Panc1 (cell line): ENCODE data around the gene L3MBTL2.

Source experiments
- POLR2AphosphoS5 ChIP-seq: IDR thresholded peaks from 2 replicates; pipeline ENCODE4 v1.6.1; 2012; ENCODE audit warnings: mild to moderate bottlenecking, low read depth, low read length, moderate library complexity
- SIN3A ChIP-seq: IDR thresholded peaks from 2 replicates; pipeline ENCODE4 v1.6.1; 2012; ENCODE audit warnings: low read depth, mild to moderate bottlenecking, low read length, moderate library complexity, borderline replicate concordance; ENCODE audit not compliant: insufficient read depth
- TCF7L2 ChIP-seq: IDR thresholded peaks from 2 replicates; pipeline ENCODE4 v1.6.1; 2011; ENCODE audit warnings: mild to moderate bottlenecking, low read depth, low read length, inconsistent platforms
- TF ChIP-seq, protein P1 (sequence below): fragments of 450-650 bp; IDR thresholded peaks from 2 replicates; pipeline ENCODE4 v1.5.1; 2017; ENCODE audit warnings: mild to moderate bottlenecking
- TF ChIP-seq, protein P2 (sequence below), 2 experiments: IDR thresholded peaks; 2 replicates each; pipeline ENCODE4 v1.6.1; 2011 to 2012; ENCODE audit warnings: low read depth in 2 of 2, control low read depth in 1 of 2, low read length in 1 of 2, mild to moderate bottlenecking in 1 of 2, moderate library complexity in 1 of 2; ENCODE audit not compliant: insufficient read depth in 1 of 2

DNA sequence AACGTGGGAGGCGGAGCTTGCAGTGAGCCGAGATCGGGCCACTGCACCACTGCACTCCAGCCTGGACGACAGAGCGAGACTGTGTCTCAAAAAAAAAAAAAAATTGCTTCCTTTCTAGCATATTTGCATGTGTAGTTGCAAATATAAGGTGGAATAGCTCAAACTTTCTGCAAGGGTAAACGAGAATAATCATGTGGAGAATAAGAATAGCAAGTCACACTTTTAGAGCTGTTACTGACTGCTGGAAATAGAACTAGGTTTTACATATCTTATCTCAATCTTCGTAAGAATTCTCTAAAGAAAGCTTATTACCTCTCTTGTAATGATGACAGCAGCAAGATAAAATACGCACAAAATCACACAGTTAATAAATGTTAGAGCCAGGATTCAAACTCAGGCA, 1.6 kb downstream of the L3MBTL2 start:
- TF ChIP-seq, protein P1, sequence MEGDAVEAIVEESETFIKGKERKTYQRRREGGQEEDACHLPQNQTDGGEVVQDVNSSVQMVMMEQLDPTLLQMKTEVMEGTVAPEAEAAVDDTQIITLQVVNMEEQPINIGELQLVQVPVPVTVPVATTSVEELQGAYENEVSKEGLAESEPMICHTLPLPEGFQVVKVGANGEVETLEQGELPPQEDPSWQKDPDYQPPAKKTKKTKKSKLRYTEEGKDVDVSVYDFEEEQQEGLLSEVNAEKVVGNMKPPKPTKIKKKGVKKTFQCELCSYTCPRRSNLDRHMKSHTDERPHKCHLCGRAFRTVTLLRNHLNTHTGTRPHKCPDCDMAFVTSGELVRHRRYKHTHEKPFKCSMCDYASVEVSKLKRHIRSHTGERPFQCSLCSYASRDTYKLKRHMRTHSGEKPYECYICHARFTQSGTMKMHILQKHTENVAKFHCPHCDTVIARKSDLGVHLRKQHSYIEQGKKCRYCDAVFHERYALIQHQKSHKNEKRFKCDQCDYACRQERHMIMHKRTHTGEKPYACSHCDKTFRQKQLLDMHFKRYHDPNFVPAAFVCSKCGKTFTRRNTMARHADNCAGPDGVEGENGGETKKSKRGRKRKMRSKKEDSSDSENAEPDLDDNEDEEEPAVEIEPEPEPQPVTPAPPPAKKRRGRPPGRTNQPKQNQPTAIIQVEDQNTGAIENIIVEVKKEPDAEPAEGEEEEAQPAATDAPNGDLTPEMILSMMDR: no peak
- no peak for TF ChIP-seq POLR2AphosphoS5
- TF ChIP-seq TCF7L2: no peak
- TF ChIP-seq, protein P2, sequence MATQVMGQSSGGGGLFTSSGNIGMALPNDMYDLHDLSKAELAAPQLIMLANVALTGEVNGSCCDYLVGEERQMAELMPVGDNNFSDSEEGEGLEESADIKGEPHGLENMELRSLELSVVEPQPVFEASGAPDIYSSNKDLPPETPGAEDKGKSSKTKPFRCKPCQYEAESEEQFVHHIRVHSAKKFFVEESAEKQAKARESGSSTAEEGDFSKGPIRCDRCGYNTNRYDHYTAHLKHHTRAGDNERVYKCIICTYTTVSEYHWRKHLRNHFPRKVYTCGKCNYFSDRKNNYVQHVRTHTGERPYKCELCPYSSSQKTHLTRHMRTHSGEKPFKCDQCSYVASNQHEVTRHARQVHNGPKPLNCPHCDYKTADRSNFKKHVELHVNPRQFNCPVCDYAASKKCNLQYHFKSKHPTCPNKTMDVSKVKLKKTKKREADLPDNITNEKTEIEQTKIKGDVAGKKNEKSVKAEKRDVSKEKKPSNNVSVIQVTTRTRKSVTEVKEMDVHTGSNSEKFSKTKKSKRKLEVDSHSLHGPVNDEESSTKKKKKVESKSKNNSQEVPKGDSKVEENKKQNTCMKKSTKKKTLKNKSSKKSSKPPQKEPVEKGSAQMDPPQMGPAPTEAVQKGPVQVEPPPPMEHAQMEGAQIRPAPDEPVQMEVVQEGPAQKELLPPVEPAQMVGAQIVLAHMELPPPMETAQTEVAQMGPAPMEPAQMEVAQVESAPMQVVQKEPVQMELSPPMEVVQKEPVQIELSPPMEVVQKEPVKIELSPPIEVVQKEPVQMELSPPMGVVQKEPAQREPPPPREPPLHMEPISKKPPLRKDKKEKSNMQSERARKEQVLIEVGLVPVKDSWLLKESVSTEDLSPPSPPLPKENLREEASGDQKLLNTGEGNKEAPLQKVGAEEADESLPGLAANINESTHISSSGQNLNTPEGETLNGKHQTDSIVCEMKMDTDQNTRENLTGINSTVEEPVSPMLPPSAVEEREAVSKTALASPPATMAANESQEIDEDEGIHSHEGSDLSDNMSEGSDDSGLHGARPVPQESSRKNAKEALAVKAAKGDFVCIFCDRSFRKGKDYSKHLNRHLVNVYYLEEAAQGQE (IDR thresholded peaks at IDR 0.05; ENCODE audit: insufficient read depth in 1 of 2, low read depth in 2 of 2, low read length in 1 of 2): no peak
- TF ChIP-seq SIN3A: no peak
